PC-3 (cell line): ENCODE measurements around the gene PCGF2. TPM values are rescaled to one million over a fixed set of nuclear protein-coding genes. Genes with fewer than 3 reads are reported as not detected.

ENCODE experiments used
- ATAC-seq: fragments of 200-7000 bp; cut with Tn5 transposase; 2 replicates; pipeline ENCODE4 v1.9.1; 2020; ENCODE audit warnings: mild to moderate bottlenecking, moderate library complexity
- BruUV-seq: library from RNA; stranded (reverse); fragments of 400-500 nt; replicated peaks from 2 replicates; lab custom pipeline; 2021; lab: Mats Ljungman, UMichigan
- CTCF ChIA-PET: fragments of 300-600 bp; sonication (Branson Sonifier 250); formaldehyde crosslinking; loops from one replicate; lab custom pipeline; 2022; ENCODE audit warnings: antibody characterized with exemption; lab: Charles Lee
- POLR2A ChIA-PET: fragments of 300-600 bp; sonication (Branson Sonifier 250); formaldehyde crosslinking; loops from one replicate; lab custom pipeline; 2022; ENCODE audit warnings: antibody characterized with exemption; ENCODE audit not compliant: unreplicated experiment; lab: Charles Lee
- DNase-seq: peaks from one replicate; pipeline ENCODE4 v3.0.0-alpha.2; 2015
- H2AFZ ChIP-seq: fragments of 300-600 bp; sonication (generic); 2 replicates; pipeline ENCODE4 v1.6.0; 2016; ENCODE audit warnings: antibody characterized with exemption, low read length
- H3F3A ChIP-seq: fragments of 300-600 bp; sonication (generic); one replicate; pipeline ENCODE4 v1.6.0; 2017; ENCODE audit warnings: antibody characterized with exemption, low read length, control low read depth, mild to moderate bottlenecking; ENCODE audit not compliant: unreplicated experiment
- H3K27ac ChIP-seq: fragments of 300-600 bp; sonication (generic); 2 replicates; pipeline ENCODE4 v1.5.1; 2016; ENCODE audit warnings: mild to moderate bottlenecking, low read length
- H3K27me3 ChIP-seq: fragments of 300-600 bp; sonication (generic); 2 replicates; pipeline ENCODE4 v1.6.1; 2016; ENCODE audit warnings: low read length, mixed read lengths
- H3K36me3 ChIP-seq: fragments of 300-600 bp; sonication (generic); 2 replicates; pipeline ENCODE4 v1.6.1; 2016; ENCODE audit warnings: low read depth, mixed run types, low read length, mixed read lengths
- H3K4me1 ChIP-seq: fragments of 300-600 bp; sonication (generic); 2 replicates; pipeline ENCODE4 v1.5.1; 2016; ENCODE audit warnings: low read length; ENCODE audit not compliant: insufficient read depth
- H3K4me2 ChIP-seq: fragments of 300-600 bp; sonication (generic); 2 replicates; pipeline ENCODE4 v1.6.0; 2016; ENCODE audit warnings: low read length
- H3K4me3 ChIP-seq: fragments of 300-600 bp; sonication (generic); 2 replicates; pipeline ENCODE4 v1.5.1; 2016; ENCODE audit warnings: mild to moderate bottlenecking, low read length, mixed read lengths
- H3K79me2 ChIP-seq: fragments of 300-600 bp; sonication (generic); 2 replicates; pipeline ENCODE4 v1.6.1; 2017; ENCODE audit warnings: low read length, mixed read lengths
- H3K9ac ChIP-seq: fragments of 300-600 bp; sonication (generic); 2 replicates; pipeline ENCODE4 v1.6.0; 2016; ENCODE audit warnings: mild to moderate bottlenecking, low read length
- H3K9me2 ChIP-seq: fragments of 300-600 bp; sonication (generic); replicated peaks from 2 replicates; pipeline ENCODE4 v1.6.1; 2016; ENCODE audit warnings: mixed run types, low read length, mixed read lengths
- H3K9me3 ChIP-seq: fragments of 300-600 bp; sonication (generic); 2 replicates; pipeline ENCODE4 v1.6.1; 2016; ENCODE audit warnings: low read length, mixed read lengths
- H4K20me1 ChIP-seq: fragments of 300-600 bp; sonication (generic); 2 replicates; pipeline ENCODE4 v1.6.1; 2016; ENCODE audit warnings: low read length, mixed read lengths
- EZH2 ChIP-seq: fragments of 300-600 bp; sonication (generic); IDR thresholded peaks from one replicate; pipeline ENCODE4 v1.6.1; 2017; ENCODE audit warnings: antibody characterized with exemption, mild to moderate bottlenecking, low read length; ENCODE audit not compliant: unreplicated experiment
- EZH2phosphoT487 ChIP-seq: fragments of 300-600 bp; sonication (generic); IDR thresholded peaks from 2 replicates; pipeline ENCODE4 v1.6.1; 2018; ENCODE audit warnings: mild to moderate bottlenecking, antibody characterized with exemption, low read length, borderline replicate concordance
- intact Hi-C: fragments of 100-400 bp; cut with micrococcal nuclease; formaldehyde crosslinking; loops from 2 replicates; pipeline ENCODE4 v1.9.0; 2023
- total RNA-seq: library from RNA; depleted of rRNA; stranded (reverse); fragments of >200 nt; gene quantifications from 2 replicates; pipeline ENCODE4 v1.2.3, GENCODE V29; 2014
- TF ChIP-seq, protein P1 (sequence below): fragments of 300-600 bp; sonication (generic); conservative IDR thresholded peaks from 2 replicates; pipeline ENCODE4 v1.5.1; 2017; ENCODE audit warnings: antibody characterized with exemption, low read depth, mild to moderate bottlenecking, low read length

Gene PCGF2
- total RNA-seq, 1 experiment from 2014 or later: 14.1 TPM

DNA sequence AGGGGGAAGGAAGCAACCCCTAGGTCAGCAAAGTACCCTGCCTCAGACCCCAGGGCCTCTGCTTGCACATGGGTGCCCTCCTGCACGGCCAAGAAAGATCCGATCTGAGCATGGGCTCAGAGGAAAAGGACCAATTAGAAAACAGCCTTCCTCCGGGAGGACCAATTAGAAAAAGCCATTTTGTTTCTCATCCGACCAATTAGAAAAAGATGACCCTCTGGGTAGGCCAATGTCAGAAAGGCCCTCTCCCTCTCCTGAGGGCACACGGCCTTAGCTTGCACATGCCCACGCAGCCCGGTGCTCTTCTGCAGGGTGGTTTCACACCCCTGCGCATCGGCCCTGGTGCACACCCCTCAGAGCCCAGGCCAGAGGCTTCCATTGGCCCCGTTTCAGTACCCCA lies 23.1 kb downstream of the PCGF2 start:
- ATAC-seq: no peak
- POLR2A ChIA-PET: no interaction called here

GRCh38 chr17:38724337-38724988 lies 23.7 kb downstream of the PCGF2 start:
- ATAC-seq (no peak), DNase-seq (no peak)
- CTCF ChIA-PET: no interaction called here
- Histone ChIP-seq H3K4me2 (no peak overlapping the region), H2AFZ (no peak overlapping the region), H3K79me2 (no peaks in the 10 kb centered on the region), H3K4me1 (peaks cover 4% of the 10 kb centered on the region), H4K20me1 (no peaks in the 10 kb centered on the region), H3K27me3 (no peaks in the 10 kb centered on the region), H3K9ac (no peak overlapping the region), H3K36me3 (no peaks in the 10 kb centered on the region), H3K4me3 (no peak overlapping the region), H3F3A (no peaks in the 10 kb centered on the region), H3K9me3 (no peaks in the 10 kb centered on the region), H3K9me2 (no peaks in the 10 kb centered on the region), H3K27ac (no peak overlapping the region)
- TF ChIP-seq EZH2phosphoT487 (no peak), EZH2 (no peak)
- TF ChIP-seq, protein P1, sequence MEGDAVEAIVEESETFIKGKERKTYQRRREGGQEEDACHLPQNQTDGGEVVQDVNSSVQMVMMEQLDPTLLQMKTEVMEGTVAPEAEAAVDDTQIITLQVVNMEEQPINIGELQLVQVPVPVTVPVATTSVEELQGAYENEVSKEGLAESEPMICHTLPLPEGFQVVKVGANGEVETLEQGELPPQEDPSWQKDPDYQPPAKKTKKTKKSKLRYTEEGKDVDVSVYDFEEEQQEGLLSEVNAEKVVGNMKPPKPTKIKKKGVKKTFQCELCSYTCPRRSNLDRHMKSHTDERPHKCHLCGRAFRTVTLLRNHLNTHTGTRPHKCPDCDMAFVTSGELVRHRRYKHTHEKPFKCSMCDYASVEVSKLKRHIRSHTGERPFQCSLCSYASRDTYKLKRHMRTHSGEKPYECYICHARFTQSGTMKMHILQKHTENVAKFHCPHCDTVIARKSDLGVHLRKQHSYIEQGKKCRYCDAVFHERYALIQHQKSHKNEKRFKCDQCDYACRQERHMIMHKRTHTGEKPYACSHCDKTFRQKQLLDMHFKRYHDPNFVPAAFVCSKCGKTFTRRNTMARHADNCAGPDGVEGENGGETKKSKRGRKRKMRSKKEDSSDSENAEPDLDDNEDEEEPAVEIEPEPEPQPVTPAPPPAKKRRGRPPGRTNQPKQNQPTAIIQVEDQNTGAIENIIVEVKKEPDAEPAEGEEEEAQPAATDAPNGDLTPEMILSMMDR: no peak
- POLR2A ChIA-PET: no interaction called here
- BruUV-seq: no TSS peak
- intact Hi-C loops: no loop called here

More for the DNA sequence above, 23.1 kb downstream of the PCGF2 start:
- Histone ChIP-seq H3K9me3 (no peaks in the 10 kb centered on the region), H2AFZ (no peak overlapping the region), H3K4me1 (peaks cover 6% of the 10 kb centered on the region), H3K27ac (no peak overlapping the region), H4K20me1 (no peaks in the 10 kb centered on the region), H3K9me2 (no peaks in the 10 kb centered on the region), H3F3A (no peaks in the 10 kb centered on the region), H3K27me3 (no peaks in the 10 kb centered on the region), H3K79me2 (no peaks in the 10 kb centered on the region), H3K9ac (no peak overlapping the region), H3K36me3 (no peaks in the 10 kb centered on the region), H3K4me3 (no peak overlapping the region), H3K4me2 (no peak overlapping the region)
- BruUV-seq: no TSS peak
- TF ChIP-seq EZH2 (no peak), EZH2phosphoT487 (no peak)
- TF ChIP-seq, protein P1: no peak
- intact Hi-C loops: no loop called here
- no peak for DNase-seq
- CTCF ChIA-PET: no interaction called here

- no peak overlapping the region for H3K4me3 ChIP-seq
- H3K27me3 ChIP-seq: no peaks in the 10 kb centered on the region
- H3F3A ChIP-seq: no peaks in the 10 kb centered on the region
- no peaks in the 10 kb centered on the region for H3K9me3 ChIP-seq
- no peak overlapping the region for H2AFZ ChIP-seq
- no peak overlapping the region for H3K4me2 ChIP-seq
- H3K36me3 ChIP-seq: no peaks in the 10 kb centered on the region
- no peaks in the 10 kb centered on the region for H4K20me1 ChIP-seq
- no TSS peak for BruUV-seq
- no peak for DNase-seq
- intact Hi-C loops: no loop called here
- no peaks in the 10 kb centered on the region for H3K79me2 ChIP-seq
- H3K9ac ChIP-seq: no peak overlapping the region
- ATAC-seq: no peak
- ChIA-PET CTCF (no interaction called here), POLR2A (no interaction called here)
- no peak overlapping the region for H3K27ac ChIP-seq
- TF ChIP-seq EZH2phosphoT487 (no peak), EZH2 (no peak)
- TF ChIP-seq, protein P1: no peak
- no peaks in the 10 kb centered on the region for H3K9me2 ChIP-seq
- H3K4me1 ChIP-seq: no peaks in the 10 kb centered on the region
Measured at GRCh38 chr17:38721802-38722201, 26.3 kb downstream of the PCGF2 start.
